Activated CD4-positive, alpha-beta memory T cell treated with anti-CD3 and anti-CD28 coated beads, Interleukin-2, amount 10 ng/mL, durations not matched to agents 7 days and 5 days (primary cell): ENCODE measurements around the gene ENOX2. TPM values are rescaled to one million over a fixed set of nuclear protein-coding genes. Genes with fewer than 3 reads are reported as not detected.
"Not testable (repeated sequence)": the region's sequence is repeated elsewhere in the genome, so short reads cannot be mapped to it uniquely, and the experiment has no call there.

ENCODE experiments used
- CTCF ChIA-PET: fragments of 350-600 bp; sonication (Branson Sonifier 250); formaldehyde crosslinking; loops from one replicate; lab custom pipeline; 2021; ENCODE audit warnings: antibody characterized with exemption, inconsistent platforms; lab: Charles Lee
- POLR2A ChIA-PET: fragments of 350-600 bp; sonication (Branson Sonifier 250); formaldehyde crosslinking; loops from one replicate; lab custom pipeline; 2021; ENCODE audit warnings: antibody characterized with exemption; lab: Charles Lee
- DNase-seq: peaks from one replicate; pipeline ENCODE4 v3.0.0-alpha.2; 2020
- H3K27ac Mint-ChIP-seq: one replicate; pipeline ENCODE4 v1.8.0; 2021; ENCODE audit warnings: mild to moderate bottlenecking, mixed read lengths
- H3K27me3 Mint-ChIP-seq: one replicate; pipeline ENCODE4 v1.8.0; 2021; ENCODE audit warnings: mixed read lengths
- H3K36me3 Mint-ChIP-seq: one replicate; pipeline ENCODE4 v1.8.0; 2021; ENCODE audit warnings: low read depth, mixed read lengths
- H3K4me1 Mint-ChIP-seq: one replicate; pipeline ENCODE4 v1.8.0; 2021; ENCODE audit warnings: mixed read lengths
- H3K4me3 Mint-ChIP-seq: one replicate; pipeline ENCODE4 v1.8.0; 2021; ENCODE audit warnings: mild to moderate bottlenecking, mixed read lengths
- H3K9me3 Mint-ChIP-seq: one replicate; pipeline ENCODE4 v1.8.0; 2021; ENCODE audit warnings: mixed read lengths
- total RNA-seq, 2 experiments: library from RNA; stranded (reverse); gene quantifications; one replicate each; pipeline ENCODE4 v1.2.3, GENCODE V29; 2021

Gene ENOX2
- 10 to 100 TPM; 10.3 to 13.4 TPM for total RNA-seq

- POLR2A ChIA-PET = interaction anchor here (1.2 kb wide), 1 partner anchor 74 kb away, joined by 3 read pairs; no protein-coding TSS in a partner anchor
These were observed at the start of gene ENOX2 for GRCh38 chrX:130902783-130903613. TSS of gene ENOX2 (minus strand) at chrX:130903209. CDS start at chrX:130703216, 199,993 bp downstream.

GRCh38 chrX:130952266-130953043 is 49.4 kb upstream of the ENOX2 start:
- no peaks in the 10 kb centered on the region for H3K36me3 Mint-ChIP-seq
- no peaks in the 10 kb centered on the region for H3K4me1 Mint-ChIP-seq
- H3K4me3 Mint-ChIP-seq = no peak overlapping the region
- H3K27ac Mint-ChIP-seq = no peak overlapping the region
- no peak for DNase-seq
- ChIA-PET POLR2A (no interaction called here), CTCF (no interaction called here)
- no peaks in the 10 kb centered on the region for H3K9me3 Mint-ChIP-seq
- peaks cover 11% of the 10 kb centered on the region for H3K27me3 Mint-ChIP-seq

More at GRCh38 chrX:130902783-130903613, at the start of gene ENOX2:
- CTCF ChIA-PET = interaction anchor here (1.0 kb wide), 1 partner anchor 363 kb away, joined by 4 read pairs; no protein-coding TSS in a partner anchor
- Mint-ChIP-seq H3K27ac (no peak within 1 kb of the TSS), H3K9me3 (no peaks in the 10 kb centered on the region), H3K36me3 (peaks cover 3% of the 10 kb centered on the region), H3K27me3 (no peaks in the 10 kb centered on the region), H3K4me3 (no peak within 1 kb of the TSS), H3K4me1 (peaks cover 7% of the 10 kb centered on the region)
- peak; percentile 86 for DNase-seq

- Mint-ChIP-seq H3K4me1 (no peaks in the 10 kb centered on the region), H3K9me3 (no peaks in the 10 kb centered on the region), H3K27ac (no peak overlapping the region), H3K36me3 (no peaks in the 10 kb centered on the region), H3K27me3 (peaks cover 9% of the 10 kb centered on the region), H3K4me3 (no peak overlapping the region)
- ChIA-PET CTCF (no interaction called here), POLR2A (no interaction called here)
- no peak for DNase-seq
These were observed 41.2 kb upstream of the ENOX2 start for GRCh38 chrX:130944230-130944629.

GRCh38 chrX:130937101-130937500 is 34.1 kb upstream of the ENOX2 start:
- CTCF ChIA-PET = no interaction called here
- no peak overlapping the region for H3K4me3 Mint-ChIP-seq
- no peaks in the 10 kb centered on the region for H3K36me3 Mint-ChIP-seq
- no peaks in the 10 kb centered on the region for H3K9me3 Mint-ChIP-seq
- no peak for DNase-seq
- no peak overlapping the region for H3K27ac Mint-ChIP-seq
- POLR2A ChIA-PET = no interaction called here
- H3K27me3 Mint-ChIP-seq = peaks cover 3% of the 10 kb centered on the region
- no peaks in the 10 kb centered on the region for H3K4me1 Mint-ChIP-seq

GRCh38 chrX:130933358-130933757 is 30.3 kb upstream of the ENOX2 start:
- ChIA-PET POLR2A (no interaction called here), CTCF (no interaction called here)
- Mint-ChIP-seq H3K4me3 (no peak overlapping the region), H3K27ac (no peak overlapping the region), H3K9me3 (no peaks in the 10 kb centered on the region), H3K36me3 (no peaks in the 10 kb centered on the region), H3K4me1 (no peaks in the 10 kb centered on the region), H3K27me3 (peaks cover 3% of the 10 kb centered on the region)
- DNase-seq = no peak

- DNase-seq, CTCF ChIA-PET, H3K4me1 Mint-ChIP-seq, POLR2A ChIA-PET, H3K27ac Mint-ChIP-seq, H3K4me3 Mint-ChIP-seq, H3K36me3 Mint-ChIP-seq, H3K9me3 Mint-ChIP-seq, H3K27me3 Mint-ChIP-seq: not testable (repeated sequence)
These were observed 17.4 kb upstream of the ENOX2 start for GRCh38 chrX:130920405-130920804.

GRCh38 chrX:130919676-130920075 is 16.7 kb upstream of the ENOX2 start:
- POLR2A ChIA-PET, H3K9me3 Mint-ChIP-seq, H3K27ac Mint-ChIP-seq, H3K27me3 Mint-ChIP-seq, H3K4me1 Mint-ChIP-seq, H3K36me3 Mint-ChIP-seq, DNase-seq, H3K4me3 Mint-ChIP-seq, CTCF ChIA-PET: not testable (repeated sequence)

- POLR2A ChIA-PET, H3K4me3 Mint-ChIP-seq, H3K27ac Mint-ChIP-seq, H3K27me3 Mint-ChIP-seq, H3K36me3 Mint-ChIP-seq, H3K4me1 Mint-ChIP-seq, H3K9me3 Mint-ChIP-seq, DNase-seq: not testable (repeated sequence)
- CTCF ChIA-PET = interaction anchor here (0.9 kb wide), 1 partner anchor 342 kb away, joined by 4 read pairs; no protein-coding TSS in a partner anchor
These were observed 15.5 kb upstream of the ENOX2 start for GRCh38 chrX:130918498-130918897.

- Mint-ChIP-seq H3K27me3 (peaks cover 4% of the 10 kb centered on the region), H3K36me3 (no peaks in the 10 kb centered on the region), H3K4me1 (no peaks in the 10 kb centered on the region), H3K4me3 (no peak overlapping the region), H3K27ac (no peak overlapping the region), H3K9me3 (no peaks in the 10 kb centered on the region)
- DNase-seq = peak; percentile 25
- CTCF ChIA-PET = interaction anchor here (0.7 to 4.5 kb wide), 10 partner anchors 10 to 586 kb away, joined by 3 to 18 read pairs (median 4); no protein-coding TSS in a partner anchor
- POLR2A ChIA-PET = no interaction called here
These were observed 13.8 kb upstream of the ENOX2 start for GRCh38 chrX:130916636-130917422.

GRCh38 chrX:130915302-130915701 is 12.3 kb upstream of the ENOX2 start:
- Mint-ChIP-seq H3K27ac (no peak overlapping the region), H3K9me3 (no peaks in the 10 kb centered on the region), H3K36me3 (no peaks in the 10 kb centered on the region), H3K4me1 (no peaks in the 10 kb centered on the region), H3K27me3 (peaks cover 3% of the 10 kb centered on the region), H3K4me3 (no peak overlapping the region)
- ChIA-PET CTCF (interaction anchor here (0.9 to 4.5 kb wide), 4 partner anchors 9 to 584 kb away, joined by 3 to 18 read pairs (median 10); no protein-coding TSS in a partner anchor), POLR2A (no interaction called here)
- DNase-seq = no peak

GRCh38 chrX:130909469-130910136 is 6.6 kb upstream of the ENOX2 start:
- Mint-ChIP-seq H3K27ac (no peak overlapping the region), H3K36me3 (no peaks in the 10 kb centered on the region), H3K9me3 (no peaks in the 10 kb centered on the region), H3K4me3 (no peak overlapping the region), H3K4me1 (no peaks in the 10 kb centered on the region), H3K27me3 (no peaks in the 10 kb centered on the region)
- DNase-seq = no peak
- CTCF ChIA-PET = no interaction called here
- POLR2A ChIA-PET = no interaction called here

- H3K4me1 Mint-ChIP-seq = peaks cover 5% of the 10 kb centered on the region
- H3K36me3 Mint-ChIP-seq = no peaks in the 10 kb centered on the region
These were observed 3.8 kb upstream of the ENOX2 start for GRCh38 chrX:130906776-130907175.

More at GRCh38 chrX:130906776-130907175, 3.8 kb upstream of the ENOX2 start:
- CTCF ChIA-PET = interaction anchor here (0.5 to 1.5 kb wide), 2 partner anchors 10 to 817 kb away, joined by 3 to 9 read pairs; no protein-coding TSS in a partner anchor
- Mint-ChIP-seq H3K9me3 (no peaks in the 10 kb centered on the region), H3K27me3 (no peaks in the 10 kb centered on the region), H3K27ac (no peak overlapping the region), H3K4me3 (no peak overlapping the region)
- DNase-seq = no peak
- POLR2A ChIA-PET = no interaction called here
